CD4-positive, alpha-beta T cell treated with Interferon gamma for 1 hour (primary cell): ENCODE results near the gene SEC14L1.
A peak's percentile ranks its signal among the peaks of the same experiment; 100 is the strongest.

Experiments
- DNase-seq: peaks from one replicate; pipeline ENCODE4 v3.0.0-alpha.2; 2020

Gene SEC14L1

DNA sequence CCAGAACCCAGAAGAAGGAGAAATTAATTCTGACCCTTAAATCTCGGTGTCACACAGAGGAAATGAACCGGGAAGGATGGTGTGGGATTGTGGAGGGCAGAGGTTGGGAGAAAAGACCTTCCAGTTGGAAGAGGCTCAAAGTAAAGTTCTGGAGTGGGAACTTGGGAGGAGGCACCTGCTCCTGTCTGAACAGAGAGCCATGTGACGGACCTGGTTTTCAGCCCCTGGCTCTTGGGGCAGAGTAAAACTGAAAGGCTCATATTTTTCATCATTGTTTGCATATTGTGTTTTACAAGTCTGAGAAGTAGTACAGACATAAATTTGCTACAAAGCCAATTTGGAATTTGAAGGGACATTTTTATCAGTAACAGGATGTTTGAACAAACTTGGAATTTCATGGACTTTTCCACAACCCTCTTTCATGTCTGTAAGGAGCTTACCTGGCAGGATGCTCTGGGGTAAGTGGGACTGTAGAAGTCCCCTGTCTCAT, 24.4 kb upstream of the SEC14L1 start:
- no peak for DNase-seq

DNA sequence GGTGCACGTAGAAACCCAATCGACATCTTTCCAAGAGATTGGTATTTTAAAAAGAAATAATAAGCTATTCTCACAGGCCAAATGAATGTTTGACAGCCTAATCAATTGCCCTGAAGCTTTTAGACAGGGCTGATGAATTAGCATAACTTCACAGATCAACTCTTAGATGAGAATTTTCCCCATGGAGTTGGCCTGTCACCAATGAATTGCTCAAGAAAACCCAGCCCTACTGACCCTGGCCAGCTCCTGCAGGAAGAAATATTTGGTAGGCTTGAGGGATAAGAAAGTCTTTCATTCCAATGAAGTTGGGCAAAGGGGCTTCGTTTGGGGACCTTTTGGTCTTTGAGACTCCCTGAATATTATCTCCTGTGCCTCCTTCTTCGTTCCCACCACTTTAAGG, 23.4 kb upstream of the SEC14L1 start:
- no peak for DNase-seq

DNA sequence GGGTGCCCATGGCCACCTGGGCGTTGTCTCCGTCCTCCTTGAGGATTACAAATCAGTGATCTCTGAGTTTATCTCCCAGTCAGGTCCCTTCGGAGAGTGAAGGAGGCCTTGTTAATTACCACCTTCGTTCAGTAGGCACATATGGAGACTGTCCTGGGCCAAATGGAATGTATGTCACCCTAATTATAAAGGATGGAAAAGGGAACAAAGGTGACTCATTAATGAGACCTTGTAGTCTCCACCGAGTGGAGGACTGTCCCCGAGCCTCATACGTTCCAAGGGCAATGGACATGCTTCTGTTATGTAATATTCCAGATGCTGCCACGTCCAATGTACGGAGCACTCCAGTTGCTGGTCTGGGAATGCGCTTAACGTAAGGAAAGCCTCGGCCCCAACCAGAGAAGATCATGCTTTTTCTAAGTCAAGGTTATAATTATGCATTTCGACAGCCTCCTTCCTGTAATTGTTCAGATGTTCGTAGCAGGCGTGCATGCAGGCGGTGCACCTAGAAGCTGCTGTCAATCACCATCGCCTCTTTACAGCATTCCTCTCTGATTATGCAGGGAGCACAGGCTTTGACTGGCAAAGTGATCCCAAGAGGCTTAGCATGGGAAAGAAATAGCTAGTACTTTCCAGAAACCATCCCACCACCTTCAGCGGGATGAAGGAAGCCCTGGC, 22.4 kb upstream of the SEC14L1 start:
- no peak for DNase-seq

DNA sequence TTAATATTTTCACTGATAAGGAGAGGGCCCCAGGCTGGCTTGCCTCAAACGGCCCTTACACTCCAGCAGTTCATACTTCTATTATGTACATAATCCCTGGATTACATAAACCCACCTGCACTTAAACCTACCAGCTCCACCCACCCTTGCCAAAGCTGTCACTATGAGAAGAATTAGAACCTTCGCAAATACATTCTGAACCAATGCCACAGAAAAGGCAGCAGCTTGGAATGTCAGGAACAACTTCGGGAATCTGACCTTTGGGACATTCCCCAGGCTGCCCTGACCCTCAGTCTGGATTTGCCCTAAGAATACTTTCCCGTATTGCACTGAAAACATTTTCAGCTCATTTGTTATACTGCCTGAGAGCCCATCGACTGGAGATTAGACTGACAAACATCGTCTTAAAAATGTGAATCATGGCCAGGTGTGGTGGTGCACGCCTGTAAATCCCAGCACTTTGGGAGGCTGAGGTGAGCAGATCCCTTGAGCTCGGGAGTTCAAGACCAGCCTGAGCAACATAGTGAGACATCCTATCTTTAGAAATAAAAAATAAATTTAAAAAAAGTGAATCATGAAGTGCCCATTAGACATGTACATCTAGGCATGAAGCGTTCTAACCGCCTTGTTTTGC, 21.0 kb upstream of the SEC14L1 start:
- no peak for DNase-seq

DNA sequence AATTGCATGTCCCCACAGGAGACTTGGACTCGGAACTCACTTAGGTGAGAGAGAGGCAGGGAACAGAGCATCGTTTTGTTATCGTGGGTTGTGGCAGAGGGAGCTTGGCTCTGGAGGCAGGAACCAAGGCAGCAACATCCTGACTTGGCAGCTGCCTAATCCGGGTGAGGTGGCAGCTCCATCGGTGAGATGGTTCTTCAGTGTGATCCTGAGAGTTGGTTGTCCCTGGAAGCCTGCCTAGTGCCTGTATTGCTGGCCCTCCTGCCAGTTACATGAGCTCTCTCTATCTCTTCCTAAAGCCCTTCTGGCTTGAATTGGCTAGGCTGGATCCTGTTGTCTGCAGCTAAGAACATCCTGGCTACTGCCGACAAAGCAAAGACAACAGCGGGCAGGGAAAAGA, 19.9 kb upstream of the SEC14L1 start:
- no peak for DNase-seq

DNA sequence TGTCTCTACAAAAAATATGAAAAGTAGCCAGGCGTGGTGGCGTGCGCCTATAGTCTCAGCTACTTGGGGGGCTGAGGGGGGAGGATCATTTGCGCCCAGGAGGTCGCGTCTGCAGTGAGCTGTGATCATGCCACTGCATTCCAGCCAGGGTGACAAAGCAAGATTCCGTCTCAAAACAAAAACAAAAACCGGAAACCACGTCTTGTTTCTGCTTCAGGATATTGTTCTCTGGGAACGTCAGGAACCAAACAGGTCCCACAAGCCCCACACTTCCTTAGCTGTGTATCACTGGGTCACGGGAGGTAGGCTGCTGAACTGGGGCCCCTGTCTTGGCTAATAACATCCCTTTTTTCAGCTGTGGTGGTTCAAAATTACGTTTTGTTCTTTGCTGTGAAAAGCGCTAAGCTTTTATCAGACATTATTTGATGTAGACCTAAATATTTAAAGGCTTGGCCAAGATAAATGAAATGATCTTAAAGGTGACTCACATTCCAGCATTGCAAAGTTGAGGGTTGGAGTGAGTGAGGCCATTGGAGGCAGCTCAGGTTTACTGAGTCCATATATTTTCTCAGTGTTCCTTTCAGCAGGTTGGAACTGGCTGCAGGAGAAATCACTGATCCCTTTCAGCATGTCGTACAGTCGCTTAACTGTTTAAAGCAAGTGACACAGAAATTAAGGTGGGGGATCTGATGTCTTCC, 16.4 kb upstream of the SEC14L1 start:
- DNase-seq, result no peak

DNA sequence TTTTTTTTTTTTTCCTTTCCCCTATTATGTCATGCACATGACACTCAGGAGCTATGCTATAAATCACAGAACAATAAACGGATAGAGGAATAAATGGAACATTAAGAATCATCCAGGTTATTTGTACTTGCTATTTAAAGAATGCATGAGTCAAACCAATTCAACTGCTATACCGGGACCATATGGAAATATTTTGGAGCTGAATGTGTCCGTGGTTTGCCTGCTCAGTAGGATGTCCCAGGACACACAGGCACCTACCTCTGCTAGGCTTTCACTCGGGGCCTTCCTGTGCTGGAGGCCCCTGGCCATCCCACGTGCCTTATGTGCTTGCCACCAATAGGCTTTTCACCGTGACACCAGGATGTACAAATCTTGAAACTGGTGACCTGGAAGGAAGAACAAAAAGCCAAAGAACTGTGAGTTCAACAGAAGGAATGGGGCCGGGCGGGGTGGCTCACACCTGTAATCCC, 15.3 kb upstream of the SEC14L1 start:
- no peak for DNase-seq

DNA sequence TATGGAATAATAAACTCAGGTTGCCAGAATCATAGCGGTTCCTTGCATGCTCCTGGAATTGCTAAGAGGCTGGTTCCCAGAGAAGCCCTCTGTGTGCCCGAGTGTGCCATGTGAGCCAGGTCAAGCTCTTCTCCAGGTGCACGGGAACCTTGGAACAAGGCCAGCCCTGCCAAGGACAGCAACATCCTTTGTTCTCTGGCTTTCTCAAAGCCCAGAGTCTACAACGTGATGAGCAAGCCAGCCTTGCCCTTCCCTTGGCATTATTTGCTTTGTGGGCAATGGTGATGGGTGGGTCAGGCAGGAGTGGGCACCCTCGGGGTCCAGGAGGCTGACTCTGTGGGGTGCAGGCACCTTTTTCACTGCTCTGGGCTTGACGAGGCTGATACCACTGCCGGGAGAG, 14.2 kb upstream of the SEC14L1 start:
- no peak for DNase-seq

DNA sequence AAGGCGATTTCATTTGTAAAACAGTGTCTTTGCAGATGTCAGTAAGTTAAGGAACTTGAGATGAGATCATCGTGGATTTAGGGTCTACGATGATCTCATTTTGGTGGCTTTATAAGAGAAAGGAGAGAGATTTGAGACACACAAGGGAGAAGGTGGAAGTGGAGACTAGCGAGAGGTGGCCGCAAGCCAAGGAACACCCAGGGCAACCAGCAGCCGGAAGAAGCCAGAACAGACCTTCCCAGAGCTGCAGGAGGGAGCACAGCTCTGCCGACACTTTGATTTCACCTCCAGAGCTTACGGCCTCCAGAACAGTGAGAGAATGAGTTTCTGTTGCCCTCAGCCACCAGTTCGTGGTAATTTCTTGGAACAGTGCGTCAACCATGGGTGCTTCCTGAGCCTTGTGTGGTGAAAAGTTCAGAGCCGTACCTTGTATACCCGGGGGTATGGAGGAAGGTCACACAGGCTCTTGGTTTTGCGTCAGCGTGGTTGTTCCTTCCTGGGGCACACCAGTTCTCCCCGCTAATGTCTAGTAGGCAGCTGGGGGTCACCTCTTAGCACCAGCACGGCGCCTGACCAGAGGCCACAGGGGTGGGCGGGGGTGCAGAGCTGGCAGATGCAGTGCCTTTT, 12.9 kb upstream of the SEC14L1 start:
- peak; percentile 76 for DNase-seq

DNA sequence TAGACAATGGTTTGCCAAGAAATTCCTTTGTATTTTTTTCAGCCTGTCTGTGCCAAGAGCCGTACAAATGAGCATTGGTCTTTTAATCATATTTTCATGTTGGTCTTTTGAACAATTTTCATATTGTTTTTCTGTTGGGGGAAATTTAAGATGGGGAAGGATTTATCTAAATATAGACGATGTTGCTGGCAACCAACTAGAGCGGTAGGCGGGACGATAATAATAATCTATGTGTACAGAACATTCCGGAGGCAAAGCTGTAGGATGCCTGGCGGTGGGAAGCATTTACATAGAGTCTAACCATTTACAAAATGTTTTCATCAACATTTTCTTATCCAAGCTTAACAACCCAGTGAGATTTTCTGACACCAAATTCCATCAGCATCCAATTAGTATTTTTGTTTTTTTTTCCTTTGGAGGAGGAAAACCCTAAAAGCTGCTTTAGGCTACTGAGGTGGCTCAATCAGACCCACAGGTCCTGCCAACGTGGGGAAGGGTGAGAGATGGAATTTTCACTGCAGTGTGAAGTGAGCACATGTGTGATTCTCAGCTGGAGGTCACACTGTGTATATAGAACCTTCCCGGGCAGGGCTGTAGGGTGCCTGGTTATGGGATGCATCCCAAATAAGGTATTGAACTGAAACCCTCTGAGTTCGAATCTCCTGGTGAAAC, 11.7 kb upstream of the SEC14L1 start:
- DNase-seq, result no peak

DNA sequence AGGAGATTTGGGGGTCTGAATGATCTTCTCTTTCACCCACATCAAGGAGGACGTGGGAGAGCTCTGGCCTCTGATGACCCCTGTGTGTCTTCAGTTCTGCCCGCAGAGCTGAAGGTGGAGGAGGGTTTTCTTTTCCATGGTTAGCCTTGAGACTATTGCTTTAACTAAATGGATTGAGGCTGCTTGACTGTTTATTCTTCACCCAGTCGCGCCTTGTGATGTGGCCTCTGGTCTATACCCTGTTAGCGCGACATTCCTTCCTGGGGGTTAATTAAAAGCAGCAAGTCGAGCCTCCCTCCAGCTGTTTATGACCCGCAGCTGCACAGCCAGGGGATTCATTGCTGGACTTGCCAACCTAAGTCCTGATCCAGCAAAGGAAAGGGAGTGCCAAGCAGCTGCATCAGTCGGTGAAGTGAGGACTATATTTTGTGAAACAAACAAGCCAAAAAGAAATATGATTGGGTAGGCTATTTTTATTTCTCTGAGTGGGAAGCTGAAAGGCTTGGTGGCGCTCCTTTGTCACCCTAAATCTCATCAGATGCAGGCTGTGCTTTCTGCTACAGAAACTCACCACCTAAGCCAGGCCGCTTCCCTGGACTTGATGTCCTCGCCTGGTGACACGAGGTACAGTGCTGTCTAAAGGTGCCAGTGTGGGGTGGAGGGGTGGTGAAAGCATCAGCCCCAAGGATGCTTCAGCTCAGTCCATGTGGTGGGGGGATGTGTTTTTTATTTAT, 11.0 kb upstream of the SEC14L1 start:
- DNase-seq, result no peak

DNA sequence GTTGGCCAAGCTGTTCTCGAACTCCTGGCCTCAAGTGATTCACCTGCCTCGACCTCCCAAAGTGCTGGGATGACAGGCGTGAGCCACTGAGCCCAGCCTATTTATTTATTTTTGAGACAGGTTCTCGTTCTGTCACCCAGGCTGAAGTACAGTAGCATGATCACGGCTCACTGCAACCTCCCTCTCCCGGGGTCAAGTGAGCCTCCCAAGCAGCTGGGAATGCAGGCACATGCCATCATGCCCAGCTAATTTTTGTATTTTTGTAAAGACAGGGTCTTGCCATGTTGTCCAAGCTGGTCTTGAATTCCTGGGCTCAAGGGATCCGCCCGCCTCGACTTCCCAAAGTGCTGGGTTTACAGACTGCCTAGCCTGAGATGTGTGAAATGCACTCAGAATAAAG, 10.2 kb upstream of the SEC14L1 start:
- no peak for DNase-seq

DNA sequence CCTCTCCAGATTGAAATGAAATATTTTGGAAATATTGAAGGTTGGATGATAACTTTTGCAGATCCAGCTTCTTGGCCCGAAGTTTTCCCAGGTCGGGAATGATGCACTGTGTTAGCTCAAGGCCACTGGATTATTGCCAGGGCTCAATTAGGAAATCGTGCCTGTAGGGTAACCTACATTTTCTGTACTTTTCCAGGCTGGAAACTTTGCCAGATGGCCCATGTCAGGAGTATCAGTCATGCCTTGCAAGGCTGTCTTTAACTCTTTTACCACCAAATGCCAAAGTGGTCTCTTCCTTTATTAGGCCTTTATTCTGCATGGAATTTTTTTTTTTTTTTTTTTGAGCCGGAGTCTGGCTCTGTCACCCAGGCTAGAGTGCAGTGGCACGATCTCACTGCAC, 8.9 kb upstream of the SEC14L1 start:
- no peak for DNase-seq

DNA sequence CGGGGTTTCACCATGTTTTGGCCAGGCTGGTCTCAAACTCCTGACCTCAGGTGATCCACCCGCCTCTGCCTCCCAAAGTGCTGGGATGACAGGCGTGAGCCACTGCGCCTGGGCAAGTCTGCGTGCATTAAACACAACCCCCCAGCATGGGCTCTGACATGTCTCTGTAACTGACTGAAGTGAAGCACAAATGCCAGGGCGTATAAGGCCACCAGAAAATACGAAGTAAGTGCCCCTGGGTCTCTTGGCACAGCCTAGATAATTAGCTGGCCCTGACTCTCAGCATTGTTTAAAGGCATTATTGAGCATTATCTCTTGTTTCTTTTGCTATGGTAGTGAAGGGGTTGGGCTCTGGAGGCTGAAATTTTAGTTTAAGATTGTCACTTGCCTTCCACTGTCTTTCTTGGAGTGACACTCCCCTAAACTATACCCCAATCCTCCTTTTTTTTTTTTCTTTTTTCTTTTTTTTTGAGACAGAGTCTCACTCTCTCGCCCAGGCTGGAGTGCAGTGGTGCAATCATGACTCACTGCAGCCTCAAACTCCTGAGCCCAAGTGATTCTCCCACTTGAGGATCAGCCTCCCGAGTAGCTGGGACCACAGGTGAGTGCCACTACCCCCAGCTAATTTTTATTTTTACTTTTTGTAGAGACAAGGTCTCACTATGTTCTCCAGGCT, 8.2 kb upstream of the SEC14L1 start:
- DNase-seq, result no peak

DNA sequence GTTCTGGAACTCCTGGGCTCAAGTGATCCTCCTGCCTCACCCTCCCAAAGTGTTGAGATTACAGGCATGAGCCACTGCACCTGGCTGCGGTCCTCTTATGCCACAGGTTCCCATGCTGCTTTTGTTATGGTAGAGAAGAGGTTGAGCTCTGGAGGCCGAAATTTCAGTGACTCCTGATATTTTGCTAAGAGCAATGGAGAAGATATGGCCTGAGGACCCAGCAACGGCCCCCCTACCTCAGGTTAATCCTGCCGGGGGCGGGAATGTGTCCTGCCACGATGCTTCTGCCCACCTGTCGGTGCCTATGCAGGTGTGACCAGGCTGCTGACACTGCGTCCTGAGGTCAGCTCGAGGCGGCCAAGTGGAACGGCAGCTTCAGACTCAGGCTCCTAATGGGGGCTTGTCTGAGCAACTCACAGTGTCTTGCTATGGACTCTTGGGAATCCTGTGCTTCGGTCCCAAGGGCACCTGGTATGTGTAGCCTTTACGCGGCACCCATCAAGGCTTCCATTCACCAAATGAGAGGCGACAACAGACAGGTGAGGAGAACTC, 7.6 kb upstream of the SEC14L1 start:
- DNase-seq, result no peak

DNA sequence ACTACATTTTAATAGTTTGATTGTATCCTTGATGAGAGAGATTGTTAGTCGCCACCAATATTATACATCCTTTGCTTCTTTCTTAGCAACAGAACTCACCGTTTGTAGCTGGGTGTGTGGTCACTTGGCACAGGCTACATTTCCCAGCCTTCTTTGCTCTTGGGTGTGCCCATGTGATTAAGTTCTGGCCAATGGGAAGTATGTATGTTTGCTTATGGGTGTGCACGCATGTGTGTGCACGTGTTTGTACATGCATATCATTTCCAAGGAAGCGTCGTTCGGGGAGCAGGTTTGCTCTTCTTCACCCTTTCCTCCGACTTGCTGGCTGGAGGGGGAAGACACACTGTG, 4.4 kb upstream of the SEC14L1 start:
- DNase-seq, result no peak

DNA sequence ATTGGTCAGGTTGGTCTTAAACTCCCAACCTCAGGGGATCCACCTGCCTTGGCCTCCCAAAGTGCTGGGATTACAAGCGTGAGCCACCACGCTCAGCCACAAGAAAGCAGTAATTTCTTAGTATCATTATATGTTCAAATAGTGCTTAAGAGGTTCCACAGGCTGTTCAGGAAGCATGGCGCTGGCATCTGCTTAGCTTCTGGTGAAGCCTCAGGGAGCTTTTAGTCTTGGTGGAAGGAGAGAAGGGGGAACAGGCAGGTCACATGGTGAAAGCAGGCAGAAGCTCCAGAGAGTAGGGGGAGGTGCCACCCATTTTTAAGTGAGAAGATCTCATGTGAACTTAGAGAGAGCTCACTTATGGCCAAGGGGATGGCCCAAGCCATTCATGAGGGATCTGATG, 3.7 kb upstream of the SEC14L1 start:
- no peak for DNase-seq

DNA sequence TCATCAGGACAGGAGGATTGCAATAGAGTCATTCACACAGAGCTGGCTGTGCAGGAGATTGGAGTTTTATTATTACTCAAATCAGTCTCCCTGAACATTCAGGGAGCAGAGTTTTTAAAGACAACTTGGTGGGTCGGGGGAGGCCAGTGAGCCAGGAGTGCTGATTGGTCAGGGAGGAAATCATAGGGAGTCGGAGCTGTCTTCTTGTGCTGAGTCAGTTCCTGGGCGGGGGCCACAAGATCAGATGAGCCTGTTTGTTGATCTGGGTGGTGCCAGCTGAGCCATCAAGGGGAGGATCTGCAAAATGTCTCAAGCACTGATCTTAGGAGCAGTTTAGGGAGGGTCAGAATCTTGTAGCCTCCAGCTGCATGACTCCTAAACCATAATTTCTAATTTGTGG, 2.9 kb upstream of the SEC14L1 start:
- DNase-seq, result peak; percentile 50

DNA sequence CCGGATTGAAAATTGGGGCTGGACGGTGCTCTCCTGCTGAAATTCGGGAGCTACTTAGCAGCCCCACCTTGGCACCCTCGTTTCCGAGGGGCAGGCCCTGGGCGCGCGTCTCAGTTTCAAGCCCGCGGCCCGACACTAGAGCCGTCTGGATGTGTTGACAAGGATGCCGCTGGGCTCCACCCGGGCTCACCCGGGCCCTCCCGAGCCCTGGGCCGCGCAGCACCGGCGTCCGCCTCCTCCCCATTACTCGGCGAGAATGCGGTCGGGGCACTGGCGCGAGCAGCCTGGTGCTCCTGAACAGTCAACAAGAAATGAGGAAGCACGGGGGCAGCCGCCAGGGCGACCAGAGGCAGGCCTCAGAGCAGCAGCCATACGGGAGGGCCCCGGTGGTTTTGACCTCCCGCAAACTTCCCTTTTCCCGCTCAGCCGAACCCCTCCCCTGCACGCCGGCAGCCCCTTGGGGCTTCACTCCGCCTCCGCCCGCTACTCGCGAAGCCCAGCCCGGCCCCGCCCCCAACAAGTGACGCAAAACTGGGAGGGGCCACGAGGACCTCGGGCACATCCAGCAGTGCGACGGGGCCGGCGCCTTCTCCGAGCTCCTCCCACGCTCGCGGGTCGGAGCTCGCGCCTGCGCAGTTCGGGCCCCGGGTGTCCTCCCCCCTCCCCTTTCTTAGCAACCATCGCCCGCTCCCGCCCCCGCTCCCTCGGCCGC, 447 bp upstream of the SEC14L1 start:
- DNase-seq, result peak; percentile 99

DNA sequence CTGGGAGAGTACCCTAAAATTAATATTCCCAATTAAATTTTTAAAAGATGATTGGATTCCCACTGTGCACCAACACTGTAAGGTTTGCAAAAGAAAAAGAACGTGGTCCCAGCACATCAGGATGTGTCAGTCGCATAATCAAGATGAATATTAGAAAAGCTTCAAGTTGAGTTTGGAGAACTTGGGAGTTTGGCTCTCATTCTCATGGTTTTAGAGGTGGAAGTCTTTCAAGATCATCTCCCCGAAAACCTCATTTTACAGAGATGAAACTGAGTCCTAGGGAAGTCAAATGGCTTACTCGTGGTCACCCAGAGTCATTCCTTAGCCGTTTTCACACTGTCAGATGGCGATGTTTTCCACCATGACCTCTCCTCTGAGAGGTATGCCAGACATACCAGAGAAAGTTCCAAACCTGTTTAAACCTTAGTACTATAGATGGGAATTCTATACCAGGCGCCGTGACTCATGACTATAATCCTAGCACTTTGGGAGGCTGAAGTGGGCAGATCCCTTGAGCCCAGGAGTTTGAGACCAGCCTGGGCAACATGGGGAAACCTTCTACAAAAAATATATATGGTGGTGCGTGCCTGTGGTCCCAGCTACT, 1.2 kb downstream of the SEC14L1 start:
- no peak for DNase-seq
